Activated gamma-delta T cell treated with Interleukin-2 at 50 U/mL for 16 hours (primary cell): ENCODE data around the gene MYH2.
"Not testable (repeated sequence)": the region's sequence is repeated elsewhere in the genome, so short reads cannot be mapped to it uniquely, and the experiment has no call there.

Experiments
- DNase-seq: peaks from one replicate; pipeline ENCODE4 v3.0.0-alpha.2; 2020

MYH2 gene

GRCh38 chr17:10549096-10549842 is at the start of gene MYH2:
Gene MYH2 (minus strand): TSS chr17:10549658. CDS start chr17:10547920, 1,738 bp downstream.
- no peak for DNase-seq

- no peak for DNase-seq
Observed at GRCh38 chr17:10598621-10599020, 49.2 kb upstream of the MYH2 start.

- DNase-seq: no peak
Observed at GRCh38 chr17:10589553-10590145, 40.2 kb upstream of the MYH2 start.

- no peak for DNase-seq
Observed at GRCh38 chr17:10585529-10585928, 36.1 kb upstream of the MYH2 start.

- no peak for DNase-seq
Observed at GRCh38 chr17:10583834-10584233, 34.4 kb upstream of the MYH2 start.

GRCh38 chr17:10579270-10579669 is 29.8 kb upstream of the MYH2 start:
- DNase-seq: no peak

GRCh38 chr17:10574324-10574723 is 24.9 kb upstream of the MYH2 start:
- DNase-seq: no peak

GRCh38 chr17:10563991-10564660 is 14.7 kb upstream of the MYH2 start:
- DNase-seq: no peak

GRCh38 chr17:10558049-10558448 is 8.6 kb upstream of the MYH2 start:
- no peak for DNase-seq

GRCh38 chr17:10557422-10557821 is 8.0 kb upstream of the MYH2 start:
- DNase-seq: no peak

GRCh38 chr17:10556301-10557005 is 7.0 kb upstream of the MYH2 start:
- no peak for DNase-seq

- DNase-seq: no peak
Observed at GRCh38 chr17:10550014-10550413, 556 bp upstream of the MYH2 start.

GRCh38 chr17:10547351-10547750 is 2.1 kb downstream of the MYH2 start:
- DNase-seq: no peak

GRCh38 chr17:10543486-10543885 is 6.0 kb downstream of the MYH2 start:
- not testable (repeated sequence) for DNase-seq

- not testable (repeated sequence) for DNase-seq
Observed at GRCh38 chr17:10541179-10541578, 8.3 kb downstream of the MYH2 start.

GRCh38 chr17:10532026-10532425 is 17.4 kb downstream of the MYH2 start:
- no peak for DNase-seq

GRCh38 chr17:10527419-10527818 is 22.0 kb downstream of the MYH2 start:
- DNase-seq: no peak

- DNase-seq: no peak
Observed at GRCh38 chr17:10526517-10526916, 22.9 kb downstream of the MYH2 start.

- DNase-seq: no peak
Observed at GRCh38 chr17:10523064-10523463, 26.4 kb downstream of the MYH2 start.

- DNase-seq: no peak
Observed at GRCh38 chr17:10521949-10522348, 27.5 kb downstream of the MYH2 start.

- DNase-seq: no peak
Observed at GRCh38 chr17:10518271-10519037, 31.0 kb downstream of the MYH2 start, which contains the start of gene MYH1. Gene MYH1 (minus strand): TSS chr17:10518542. CDS start chr17:10516642, 1,900 bp downstream.

- no peak for DNase-seq
Observed at GRCh38 chr17:10516638-10517037, 32.8 kb downstream of the MYH2 start.

GRCh38 chr17:10516065-10516464 is 33.4 kb downstream of the MYH2 start:
- no peak for DNase-seq
